Measurements from ENCODE around the gene LRMDA.

The LRMDA gene

DNA sequence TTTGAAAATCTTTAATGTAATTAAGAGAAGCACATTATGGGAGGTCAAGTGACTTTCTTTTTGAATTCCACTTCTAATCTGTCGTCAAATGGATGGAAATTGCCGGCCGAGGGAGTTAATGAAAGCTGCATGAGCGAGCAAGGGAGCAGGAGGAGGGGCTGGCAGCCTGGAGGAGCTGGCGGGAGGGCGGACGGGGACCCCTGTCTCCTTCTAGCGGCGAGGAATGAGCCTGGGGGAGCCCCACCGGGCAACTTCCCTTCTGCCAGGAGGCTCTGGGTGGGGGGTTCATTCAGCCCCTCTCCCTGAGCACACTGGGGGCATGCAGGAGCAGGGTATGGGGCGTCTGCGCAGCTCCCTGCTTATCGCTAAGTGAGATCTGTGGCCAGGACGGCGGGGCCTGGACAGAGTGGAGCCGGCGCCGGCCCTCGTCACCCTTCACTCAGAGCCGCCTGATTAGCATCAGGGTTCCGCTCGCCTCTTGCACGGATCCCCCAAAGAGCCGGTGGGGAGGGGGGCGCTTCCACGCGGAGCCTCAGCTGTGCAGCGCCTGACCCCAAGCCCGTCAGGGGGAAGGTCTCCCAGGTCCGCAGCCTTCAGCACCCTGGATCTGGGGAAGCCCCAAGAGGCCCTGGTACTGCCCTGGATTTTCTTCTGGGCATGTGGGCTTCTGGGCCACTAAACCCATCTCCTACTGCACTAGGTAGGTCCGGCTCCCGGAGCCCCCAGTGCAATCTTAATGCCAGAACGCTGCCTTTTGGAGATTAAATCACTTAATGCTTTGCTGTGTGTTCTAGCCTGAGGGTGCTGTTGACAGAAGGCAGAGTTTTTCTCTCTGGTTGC is 680.8 kb downstream of the LRMDA start:
- H2AFZ ChIP-seq (ENCODE audit: low read length): no peak overlapping the region
- no peak overlapping the region for H3K4me2 ChIP-seq (ENCODE audit: low read depth, low read length, poor library complexity, severe bottlenecking)
- no peaks in the 10 kb centered on the region for H3K9me3 ChIP-seq (ENCODE audit: insufficient read depth, low read depth, low read length)
- H3F3A ChIP-seq (ENCODE audit: low read depth): no peaks in the 10 kb centered on the region
- no peak overlapping the region for H3K4me3 ChIP-seq (ENCODE audit: low read length, poor library complexity, severe bottlenecking)
- no peaks in the 10 kb centered on the region for H3K4me1 ChIP-seq (ENCODE audit: insufficient read depth, low read length, poor library complexity, severe bottlenecking)
- H3K9me2 ChIP-seq (replicated peaks; ENCODE audit: low read depth, low read length): no peaks in the 10 kb centered on the region
- no peaks in the 10 kb centered on the region for H3K79me2 ChIP-seq (ENCODE audit: insufficient read depth, low read length)
- no peaks in the 10 kb centered on the region for H3K36me3 ChIP-seq (ENCODE audit: insufficient read depth, low read length)
- no peaks in the 10 kb centered on the region for H4K20me1 ChIP-seq (ENCODE audit: insufficient read depth, low read length, poor library complexity, severe bottlenecking)
- TF ChIP-seq, protein P1, sequence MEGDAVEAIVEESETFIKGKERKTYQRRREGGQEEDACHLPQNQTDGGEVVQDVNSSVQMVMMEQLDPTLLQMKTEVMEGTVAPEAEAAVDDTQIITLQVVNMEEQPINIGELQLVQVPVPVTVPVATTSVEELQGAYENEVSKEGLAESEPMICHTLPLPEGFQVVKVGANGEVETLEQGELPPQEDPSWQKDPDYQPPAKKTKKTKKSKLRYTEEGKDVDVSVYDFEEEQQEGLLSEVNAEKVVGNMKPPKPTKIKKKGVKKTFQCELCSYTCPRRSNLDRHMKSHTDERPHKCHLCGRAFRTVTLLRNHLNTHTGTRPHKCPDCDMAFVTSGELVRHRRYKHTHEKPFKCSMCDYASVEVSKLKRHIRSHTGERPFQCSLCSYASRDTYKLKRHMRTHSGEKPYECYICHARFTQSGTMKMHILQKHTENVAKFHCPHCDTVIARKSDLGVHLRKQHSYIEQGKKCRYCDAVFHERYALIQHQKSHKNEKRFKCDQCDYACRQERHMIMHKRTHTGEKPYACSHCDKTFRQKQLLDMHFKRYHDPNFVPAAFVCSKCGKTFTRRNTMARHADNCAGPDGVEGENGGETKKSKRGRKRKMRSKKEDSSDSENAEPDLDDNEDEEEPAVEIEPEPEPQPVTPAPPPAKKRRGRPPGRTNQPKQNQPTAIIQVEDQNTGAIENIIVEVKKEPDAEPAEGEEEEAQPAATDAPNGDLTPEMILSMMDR (conservative IDR thresholded peaks at IDR 0.05; ENCODE audit: low read length): no peak
- TF ChIP-seq EZH2phosphoT487 (IDR thresholded peaks at IDR 0.05; ENCODE audit: borderline replicate concordance): no peak
- no peaks in the 10 kb centered on the region for H3K27me3 ChIP-seq (ENCODE audit: insufficient read depth, low read length, poor library complexity, severe bottlenecking)
- H3K9ac ChIP-seq (ENCODE audit: low read depth, low read length, poor library complexity, severe bottlenecking): no peak overlapping the region

DNA sequence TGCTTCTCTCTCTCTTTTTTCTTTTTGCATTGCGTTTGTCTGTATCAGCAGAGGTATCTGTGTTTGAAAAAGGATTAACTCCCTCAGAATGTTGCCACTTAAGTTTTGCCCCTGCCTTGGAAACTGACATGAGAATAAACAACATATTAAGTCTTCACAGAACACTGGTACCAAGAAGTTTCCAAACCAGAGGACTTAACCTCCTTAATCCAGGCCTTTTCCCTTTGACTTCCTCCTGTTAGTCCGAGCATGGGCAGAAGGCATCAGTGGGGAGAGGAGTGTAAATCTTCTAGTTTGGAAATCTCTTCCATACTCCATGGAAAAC is 681.4 kb downstream of the LRMDA start:
- Histone ChIP-seq H3K27me3 (ENCODE audit: insufficient read depth, low read length, poor library complexity, severe bottlenecking) (no peaks in the 10 kb centered on the region), H3K36me3 (ENCODE audit: insufficient read depth, low read length) (no peaks in the 10 kb centered on the region), H3K4me1 (ENCODE audit: insufficient read depth, low read length, poor library complexity, severe bottlenecking) (no peaks in the 10 kb centered on the region), H3K9me3 (ENCODE audit: insufficient read depth, low read depth, low read length) (no peaks in the 10 kb centered on the region), H4K20me1 (ENCODE audit: insufficient read depth, low read length, poor library complexity, severe bottlenecking) (no peaks in the 10 kb centered on the region), H3K79me2 (ENCODE audit: insufficient read depth, low read length) (no peaks in the 10 kb centered on the region), H3K9ac (ENCODE audit: low read depth, low read length, poor library complexity, severe bottlenecking) (no peak overlapping the region), H2AFZ (ENCODE audit: low read length) (no peak overlapping the region), H3K4me3 (ENCODE audit: low read length, poor library complexity, severe bottlenecking) (no peak overlapping the region), H3F3A (ENCODE audit: low read depth) (no peaks in the 10 kb centered on the region), H3K4me2 (ENCODE audit: low read depth, low read length, poor library complexity, severe bottlenecking) (no peak overlapping the region), H3K9me2 (replicated peaks; ENCODE audit: low read depth, low read length) (no peaks in the 10 kb centered on the region)
- no peak for TF ChIP-seq EZH2phosphoT487 (IDR thresholded peaks at IDR 0.05; ENCODE audit: borderline replicate concordance)
- TF ChIP-seq, protein P1 (conservative IDR thresholded peaks at IDR 0.05; ENCODE audit: low read length): no peak

DNA sequence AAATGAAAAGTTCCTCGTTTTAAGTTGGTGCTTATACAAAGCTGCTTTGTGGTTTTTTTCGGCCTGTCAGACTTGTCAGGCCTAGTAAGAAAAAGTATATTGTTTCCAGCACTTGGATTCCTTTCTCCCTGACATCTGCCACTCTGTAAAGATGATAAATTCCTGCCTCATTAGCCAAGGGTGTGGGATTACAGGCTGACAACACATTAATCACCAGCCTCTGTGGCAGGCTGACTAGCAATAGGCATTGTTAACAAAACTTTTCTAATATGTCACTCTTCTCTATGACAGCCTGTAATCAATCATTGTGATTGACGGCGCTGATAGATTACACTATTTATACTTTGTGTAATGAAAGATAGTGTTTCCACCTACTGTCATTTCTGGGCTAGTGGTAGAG is 682.5 kb downstream of the LRMDA start:
- no peak overlapping the region for H2AFZ ChIP-seq (ENCODE audit: low read length)
- H3K4me2 ChIP-seq (ENCODE audit: low read depth, low read length, poor library complexity, severe bottlenecking): no peak overlapping the region
- TF ChIP-seq, protein P1 (conservative IDR thresholded peaks at IDR 0.05; ENCODE audit: low read length): no peak
- no peak for TF ChIP-seq EZH2phosphoT487 (IDR thresholded peaks at IDR 0.05; ENCODE audit: borderline replicate concordance)

More for the DNA sequence above, 682.5 kb downstream of the LRMDA start:
- Histone ChIP-seq H3K4me1 (ENCODE audit: insufficient read depth, low read length, poor library complexity, severe bottlenecking) (no peaks in the 10 kb centered on the region), H3K79me2 (ENCODE audit: insufficient read depth, low read length) (no peaks in the 10 kb centered on the region), H3K9me2 (replicated peaks; ENCODE audit: low read depth, low read length) (no peaks in the 10 kb centered on the region), H3K27me3 (ENCODE audit: insufficient read depth, low read length, poor library complexity, severe bottlenecking) (no peaks in the 10 kb centered on the region), H3K36me3 (ENCODE audit: insufficient read depth, low read length) (no peaks in the 10 kb centered on the region), H4K20me1 (ENCODE audit: insufficient read depth, low read length, poor library complexity, severe bottlenecking) (no peaks in the 10 kb centered on the region), H3F3A (ENCODE audit: low read depth) (no peaks in the 10 kb centered on the region), H3K9me3 (ENCODE audit: insufficient read depth, low read depth, low read length) (no peaks in the 10 kb centered on the region), H3K4me3 (ENCODE audit: low read length, poor library complexity, severe bottlenecking) (no peak overlapping the region), H3K9ac (ENCODE audit: low read depth, low read length, poor library complexity, severe bottlenecking) (no peak overlapping the region)

Data from Loucy (cell line).